GM21825 (cell line): ENCODE results near the gene ARID5B.

ENCODE experiments used
- ATAC-seq: cut with Tn5 transposase; IDR thresholded peaks from one replicate; pipeline ENCODE4 v1.9.1; 2021; ENCODE audit warnings: mild to moderate bottlenecking, moderate library complexity; ENCODE audit not compliant: unreplicated experiment

The ARID5B gene

GRCh38 chr10:62047228-62047892 lies 145.9 kb downstream of the ARID5B start:
- ATAC-seq = no peak

- no peak for ATAC-seq
These were observed 146.5 kb downstream of the ARID5B start for GRCh38 chr10:62047960-62048383.

DNA sequence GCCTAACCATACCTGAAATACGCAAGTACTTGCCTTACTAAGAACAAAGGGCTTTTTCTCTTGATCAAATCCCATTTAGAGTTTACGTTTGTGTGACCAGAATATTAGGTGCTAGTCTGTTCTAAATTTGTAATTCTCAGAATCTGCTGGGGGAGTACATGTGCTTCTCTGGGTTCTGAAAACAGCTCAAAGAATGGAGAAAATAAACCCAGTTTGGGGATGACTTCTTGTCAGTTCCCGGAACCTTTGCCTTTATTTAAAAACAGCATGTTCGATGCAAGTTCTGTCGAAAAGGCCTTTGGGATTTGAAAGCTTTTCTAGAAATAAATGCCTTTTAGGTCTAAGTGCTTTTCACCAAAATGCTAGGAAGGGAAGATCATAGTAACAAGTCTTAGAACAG lies 147.0 kb downstream of the ARID5B start:
- ATAC-seq = no peak

- ATAC-seq = no peak
These were observed 147.6 kb downstream of the ARID5B start for GRCh38 chr10:62048919-62049623.

DNA sequence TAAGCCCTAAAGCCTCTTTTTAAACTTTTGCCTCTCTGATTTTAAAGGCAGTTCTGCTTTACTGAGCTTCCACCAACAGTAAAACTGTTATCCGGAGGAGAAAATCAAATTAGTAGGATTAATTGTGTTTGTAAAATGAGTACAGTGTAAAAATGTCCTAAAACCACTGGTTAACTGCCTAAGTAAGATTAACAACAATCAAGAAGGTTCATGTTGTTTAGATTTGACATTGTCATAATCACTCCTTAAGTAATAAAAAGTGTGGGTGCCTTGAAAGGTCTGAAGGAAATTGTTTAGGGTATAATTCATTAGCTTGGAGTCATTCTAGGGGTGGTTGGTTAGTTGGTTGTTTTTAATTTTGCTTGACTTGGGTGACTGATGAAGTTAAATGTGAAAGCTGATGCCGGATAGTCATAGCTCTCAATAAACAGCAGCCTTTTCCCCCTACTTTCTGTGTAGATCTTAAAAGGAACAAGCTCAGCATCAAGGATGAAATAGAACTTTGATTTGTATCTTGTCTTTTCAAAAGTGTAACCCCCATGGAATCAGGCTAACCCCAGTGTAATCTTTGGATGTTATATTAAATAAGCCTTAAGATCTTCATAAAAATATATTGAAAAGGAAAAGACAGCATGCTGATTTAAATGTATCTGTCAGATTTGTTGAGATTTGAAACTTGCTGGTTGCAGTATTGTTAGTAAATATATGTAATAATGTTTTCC lies 148.3 kb downstream of the ARID5B start:
- ATAC-seq = no peak

DNA sequence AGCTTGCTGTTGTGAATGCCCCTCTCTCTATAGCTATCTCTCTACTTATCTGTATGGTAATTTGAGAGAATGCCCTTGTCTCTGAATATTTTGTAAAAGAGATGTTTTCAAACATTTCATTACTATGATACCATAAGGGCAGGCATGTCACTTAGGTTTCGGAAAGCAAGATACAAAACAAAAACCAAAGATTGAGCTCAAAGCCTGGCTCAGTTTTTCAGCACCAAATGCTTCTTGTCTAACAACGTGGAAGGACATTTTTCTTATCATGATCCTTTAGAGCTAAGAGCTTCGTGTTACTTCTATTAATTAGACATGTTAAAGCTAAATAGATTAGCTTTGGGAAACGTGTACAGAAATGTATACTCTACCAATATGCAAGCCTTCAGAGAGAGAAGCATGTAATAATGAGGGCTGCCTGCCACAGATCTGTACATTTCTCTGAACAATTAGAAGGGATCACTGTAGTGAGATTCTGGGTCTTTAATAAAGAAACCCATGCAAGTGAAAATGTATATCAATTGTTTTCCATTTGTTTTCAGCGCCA lies 148.9 kb downstream of the ARID5B start:
- ATAC-seq = no peak

DNA sequence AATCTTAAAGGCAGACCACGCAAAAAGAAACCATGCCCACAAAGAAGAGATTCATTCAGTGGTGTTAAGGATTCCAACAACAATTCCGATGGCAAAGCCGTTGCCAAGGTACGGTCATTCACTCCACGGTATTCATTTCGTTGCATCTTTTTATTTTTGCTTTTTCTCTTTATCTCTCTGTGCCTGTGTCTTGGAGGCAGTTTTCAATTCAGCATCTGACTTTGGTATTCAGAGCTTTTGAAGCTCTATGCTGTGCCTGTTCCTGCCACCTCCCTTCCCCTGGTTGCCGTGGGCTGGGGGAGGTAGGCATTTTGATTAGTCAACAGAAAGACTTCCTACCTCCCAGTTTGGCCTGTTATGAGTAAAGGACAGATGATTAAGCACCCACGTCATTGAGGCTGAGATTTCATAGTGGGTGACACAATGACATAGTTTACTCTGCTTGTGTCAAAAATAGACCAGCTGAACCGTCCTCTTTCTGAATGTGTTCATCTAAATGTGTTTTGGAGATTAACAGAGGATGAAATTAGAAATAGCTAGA lies 149.5 kb downstream of the ARID5B start:
- peak; percentile 39 for ATAC-seq

DNA sequence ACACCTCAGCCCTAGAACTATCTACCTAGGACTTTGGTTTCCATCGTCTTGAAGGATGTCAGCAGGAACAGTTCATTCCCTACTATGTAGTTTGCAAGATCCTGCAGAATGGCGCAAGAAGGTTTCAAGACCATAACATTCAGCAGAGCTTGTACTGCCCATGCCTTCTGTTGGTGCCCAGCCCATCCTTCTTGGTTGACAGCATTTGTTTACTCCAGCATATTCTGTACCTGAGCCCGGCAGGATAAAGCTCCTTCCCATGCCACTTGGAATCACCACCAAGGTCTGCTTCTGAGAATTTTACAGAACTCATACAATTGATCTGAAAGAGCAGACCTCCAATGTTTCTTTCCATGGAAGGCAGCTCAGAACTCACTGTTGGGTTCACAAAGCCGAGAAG lies 150.8 kb downstream of the ARID5B start:
- ATAC-seq = no peak

DNA sequence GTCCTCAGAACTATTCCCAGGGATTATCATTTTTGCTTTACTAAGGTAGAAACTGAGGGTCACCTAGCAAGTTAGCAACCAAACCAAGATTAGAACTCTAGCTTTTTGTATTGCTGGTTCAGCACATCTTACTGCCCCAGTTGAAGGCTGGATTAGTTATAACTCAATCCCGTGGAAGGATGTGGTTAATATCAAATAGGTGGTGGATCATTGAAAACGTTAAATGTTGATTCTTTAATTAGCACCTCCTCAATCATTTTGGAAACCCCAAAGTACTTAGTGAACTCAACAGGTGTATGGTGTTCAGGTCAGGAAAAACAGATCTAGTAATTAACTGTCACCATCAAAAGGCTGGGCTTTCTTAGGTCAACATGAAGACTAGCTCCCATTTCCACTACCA lies 152.4 kb downstream of the ARID5B start:
- ATAC-seq = no peak

- ATAC-seq = no peak
These were observed 152.9 kb downstream of the ARID5B start for GRCh38 chr10:62054408-62054807.

DNA sequence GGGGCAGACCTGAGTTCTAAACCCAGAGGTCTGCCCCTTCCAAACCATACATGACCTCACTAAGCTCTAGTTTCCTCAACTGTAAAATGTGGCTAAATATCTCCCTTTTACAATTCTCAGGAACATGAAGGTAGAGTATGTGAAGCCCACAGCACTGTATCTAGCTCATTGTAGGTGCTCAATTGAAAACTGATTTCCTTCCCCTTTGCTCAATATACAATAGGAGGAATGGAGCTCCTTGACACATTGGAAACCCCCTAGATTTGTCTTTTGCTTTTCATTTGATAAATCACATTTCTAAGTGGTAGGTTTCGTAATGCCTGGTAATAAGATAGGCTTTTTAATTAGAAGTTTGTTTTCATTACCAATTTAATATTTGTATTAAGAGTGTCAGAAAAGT lies 153.3 kb downstream of the ARID5B start:
- no peak for ATAC-seq

DNA sequence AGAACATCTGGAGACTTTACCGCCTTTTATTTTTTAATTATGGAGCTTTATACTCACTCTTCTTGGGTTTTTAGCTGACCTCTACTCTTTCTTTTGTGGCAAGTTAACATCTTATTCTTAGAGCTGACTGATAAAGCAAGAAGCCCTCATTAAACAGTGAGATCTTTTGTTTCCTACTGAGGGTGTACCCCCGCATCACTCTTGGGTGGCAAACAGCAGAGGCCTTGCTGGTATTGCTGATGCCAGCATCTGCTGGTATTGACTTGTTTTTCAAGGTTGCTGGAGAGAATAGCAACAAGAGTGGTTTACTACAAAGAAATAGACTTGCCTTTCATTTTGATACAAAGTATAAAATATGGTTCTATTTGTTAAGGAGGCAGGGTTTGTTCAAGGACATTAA lies 154.7 kb downstream of the ARID5B start:
- no peak for ATAC-seq

GRCh38 chr10:62056698-62057097 lies 155.2 kb downstream of the ARID5B start:
- ATAC-seq = no peak

- no peak for ATAC-seq
These were observed 155.9 kb downstream of the ARID5B start for GRCh38 chr10:62057359-62057758.

- ATAC-seq = no peak
These were observed 156.4 kb downstream of the ARID5B start for GRCh38 chr10:62057850-62058249.

DNA sequence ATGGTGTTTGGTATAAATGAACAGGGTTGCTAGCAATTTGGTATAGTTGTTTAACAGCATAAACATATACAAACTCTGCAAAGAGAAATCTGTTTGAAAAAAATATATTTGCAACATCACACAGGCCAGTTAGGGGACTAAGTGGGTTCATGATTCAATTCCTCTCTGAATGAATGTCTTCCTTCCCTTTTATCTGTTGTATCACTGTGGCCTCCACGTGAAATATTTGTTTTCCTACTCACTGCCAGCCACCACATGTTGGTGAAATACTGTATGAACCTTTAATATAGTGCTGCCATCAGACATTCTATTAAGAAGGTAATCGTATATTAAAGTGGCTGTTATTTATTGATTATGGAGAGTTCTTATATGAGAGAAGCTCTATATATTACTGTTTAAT lies 157.0 kb downstream of the ARID5B start:
- no peak for ATAC-seq

DNA sequence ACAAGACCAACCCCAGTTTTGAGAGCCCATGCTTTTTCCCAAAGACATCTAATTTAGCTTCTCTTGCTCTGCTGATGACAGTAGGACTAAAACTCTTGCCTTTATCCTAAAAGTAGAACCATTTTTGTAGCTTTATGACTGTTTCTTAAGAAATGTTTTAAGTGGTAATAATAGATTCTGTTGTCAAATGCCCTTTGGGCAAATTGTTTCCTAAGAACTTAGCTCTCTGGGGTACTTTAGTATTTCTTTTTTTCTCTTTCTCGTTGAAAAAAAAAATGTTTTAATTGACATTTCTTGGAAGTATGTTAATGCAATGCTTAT lies 157.4 kb downstream of the ARID5B start:
- no peak for ATAC-seq

GRCh38 chr10:62059217-62059920 lies 157.9 kb downstream of the ARID5B start:
- ATAC-seq = no peak

- ATAC-seq = no peak
These were observed 160.5 kb downstream of the ARID5B start for GRCh38 chr10:62062028-62062427.

GRCh38 chr10:62062752-62063512 lies 161.4 kb downstream of the ARID5B start:
- no peak for ATAC-seq
